SK-MEL-5 (cell line): ENCODE data around the gene ASPG. TPM values are rescaled to one million over a fixed set of nuclear protein-coding genes. Genes with fewer than 3 reads are reported as not detected.
"Not testable (repeated sequence)": the region's sequence is repeated elsewhere in the genome, so short reads cannot be mapped to it uniquely, and the experiment has no call there.

ENCODE experiments used
- DNase-seq: peaks from one replicate; pipeline ENCODE4 v3.0.0-alpha.2; 2016; ENCODE audit warnings: low read depth, low spot score
- in situ Hi-C: cut with HindIII; loops from 2 replicates; pipeline ENCODE4 v1.10.0; 2016; ENCODE audit warnings: low sequenced_read_pairs, high pct_unique_total_duplicates, low pct_unique_long_range_greater_than_20kb
- total RNA-seq: library from RNA; depleted of rRNA; stranded (reverse); fragments of >200 nt; shearing (Covaris generic); gene quantifications from 2 replicates; pipeline ENCODE4 v1.2.3, GENCODE V29; 2014

The ASPG gene
- total RNA-seq, 1 experiment from 2014 or later = 1.3 TPM

- DNase-seq = no peak
- in situ Hi-C loops = no loop called here
Measured at GRCh38 chr14:104144911-104145825, 59.7 kb downstream of the ASPG start.

- in situ Hi-C loops = no loop called here
- no peak for DNase-seq
Measured at GRCh38 chr14:104145826-104146601, 60.5 kb downstream of the ASPG start.

GRCh38 chr14:104146651-104147345 is 61.3 kb downstream of the ASPG start:
- no peak for DNase-seq
- in situ Hi-C loops = no loop called here

- DNase-seq = no peak
- in situ Hi-C loops = no loop called here
Measured at GRCh38 chr14:104147346-104148125, 62.0 kb downstream of the ASPG start.

- in situ Hi-C loops = no loop called here
Measured at GRCh38 chr14:104148433-104149277, 63.2 kb downstream of the ASPG start.

GRCh38 chr14:104149278-104149595 is 63.7 kb downstream of the ASPG start:
- DNase-seq = no peak
- in situ Hi-C loops = no loop called here

More at GRCh38 chr14:104148433-104149277, 63.2 kb downstream of the ASPG start:
- DNase-seq = no peak

- no peak for DNase-seq
- in situ Hi-C loops = no loop called here
Measured at GRCh38 chr14:104149617-104150135, 64.2 kb downstream of the ASPG start.

GRCh38 chr14:104150136-104151025 is 64.9 kb downstream of the ASPG start:
- DNase-seq = no peak
- in situ Hi-C loops = no loop called here

- in situ Hi-C loops = no loop called here
- DNase-seq = no peak
Measured at GRCh38 chr14:104151026-104151381, 65.5 kb downstream of the ASPG start.

- in situ Hi-C loops = no loop called here
- DNase-seq = no peak
Measured at GRCh38 chr14:104151566-104152245, 66.2 kb downstream of the ASPG start.

GRCh38 chr14:104152246-104152575 is 66.7 kb downstream of the ASPG start:
- in situ Hi-C loops = no loop called here
- no peak for DNase-seq

- in situ Hi-C loops = no loop called here
- no peak for DNase-seq
Measured at GRCh38 chr14:104152686-104153393, 67.3 kb downstream of the ASPG start.

GRCh38 chr14:104153394-104153755 is 67.9 kb downstream of the ASPG start:
- in situ Hi-C loops = not testable (repeated sequence)

GRCh38 chr14:104154246-104154645 is 68.7 kb downstream of the ASPG start:
- DNase-seq = no peak
- in situ Hi-C loops = no loop called here

More at GRCh38 chr14:104153394-104153755, 67.9 kb downstream of the ASPG start:
- not testable (repeated sequence) for DNase-seq

GRCh38 chr14:104155513-104155912 is 70.0 kb downstream of the ASPG start:
- in situ Hi-C loops = no loop called here
- no peak for DNase-seq
